GM19043 (cell line): ENCODE results near the gene NASP.
A peak's percentile ranks its signal among the peaks of the same experiment; 100 is the strongest.

Experiments
- ATAC-seq: cut with Tn5 transposase; IDR thresholded peaks from one replicate; pipeline ENCODE4 v1.9.1; 2021; ENCODE audit warnings: low read depth; ENCODE audit not compliant: unreplicated experiment

The NASP gene

GRCh38 chr1:45583666-45584350 is at the start of gene NASP:
NASP (plus strand) TSS chr1:45584041; CDS start chr1:45584147, 106 bp downstream.
- ATAC-seq, result peak; percentile 39

- no peak for ATAC-seq
Observed at GRCh38 chr1:45535988-45536766, 47.7 kb upstream of the NASP start.

DNA sequence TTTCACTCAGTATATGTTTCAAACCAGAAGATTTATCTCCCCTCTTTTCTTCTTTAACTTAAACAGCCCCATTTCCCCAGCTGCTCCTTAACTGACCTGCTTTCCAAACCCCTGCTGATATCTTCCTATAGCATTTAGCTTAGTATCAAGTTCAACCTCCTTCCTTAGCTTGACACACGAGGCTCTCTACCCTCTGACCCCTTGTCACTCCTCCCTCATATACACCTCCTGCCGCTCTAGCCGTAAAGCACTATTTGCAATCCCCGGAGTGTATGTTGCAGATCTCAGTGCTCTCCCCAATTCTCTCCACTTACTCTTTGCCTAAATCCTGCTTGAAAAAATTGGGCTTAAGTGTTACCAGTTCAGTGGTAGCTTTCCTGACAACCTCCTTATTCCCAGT is 47.0 kb upstream of the NASP start:
- no peak for ATAC-seq

DNA sequence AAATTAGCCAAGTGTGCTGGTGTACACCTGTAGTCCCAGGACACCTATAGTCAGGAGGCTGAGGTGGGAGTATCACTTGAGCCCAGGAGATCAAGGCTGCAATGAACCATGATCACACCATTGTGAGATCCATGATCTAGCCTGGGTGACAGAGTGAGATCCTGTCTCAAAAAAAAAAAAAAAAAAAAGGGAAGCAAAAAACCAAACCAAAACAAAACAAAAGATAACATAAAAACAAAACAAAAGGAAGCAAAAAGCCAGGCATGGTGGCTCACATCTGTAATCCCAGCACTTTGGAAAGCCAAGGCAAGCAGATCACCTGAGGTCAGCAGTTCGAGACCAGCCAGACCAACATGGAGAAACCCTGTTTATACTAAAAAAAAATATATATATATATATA is 42.6 kb upstream of the NASP start:
- no peak for ATAC-seq

DNA sequence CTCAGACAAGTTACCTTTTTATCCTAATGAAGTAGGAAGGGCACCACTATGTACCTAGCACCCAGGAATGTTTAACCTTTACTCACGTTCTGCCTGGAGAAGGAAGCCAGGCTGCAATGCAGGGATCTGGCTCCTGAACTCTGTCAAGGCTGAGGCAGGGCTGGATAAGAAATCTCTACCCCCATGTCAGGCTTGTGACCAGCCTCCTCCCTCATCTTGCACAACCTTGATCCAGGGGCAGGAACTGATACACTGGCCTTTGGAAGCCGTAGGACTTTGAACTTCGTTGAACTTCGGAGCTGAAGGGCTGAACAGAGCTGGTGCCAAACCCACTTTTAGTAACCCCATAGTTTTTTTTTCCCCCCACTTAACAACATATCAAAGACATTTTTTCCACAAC is 41.2 kb upstream of the NASP start:
- ATAC-seq, result no peak

DNA sequence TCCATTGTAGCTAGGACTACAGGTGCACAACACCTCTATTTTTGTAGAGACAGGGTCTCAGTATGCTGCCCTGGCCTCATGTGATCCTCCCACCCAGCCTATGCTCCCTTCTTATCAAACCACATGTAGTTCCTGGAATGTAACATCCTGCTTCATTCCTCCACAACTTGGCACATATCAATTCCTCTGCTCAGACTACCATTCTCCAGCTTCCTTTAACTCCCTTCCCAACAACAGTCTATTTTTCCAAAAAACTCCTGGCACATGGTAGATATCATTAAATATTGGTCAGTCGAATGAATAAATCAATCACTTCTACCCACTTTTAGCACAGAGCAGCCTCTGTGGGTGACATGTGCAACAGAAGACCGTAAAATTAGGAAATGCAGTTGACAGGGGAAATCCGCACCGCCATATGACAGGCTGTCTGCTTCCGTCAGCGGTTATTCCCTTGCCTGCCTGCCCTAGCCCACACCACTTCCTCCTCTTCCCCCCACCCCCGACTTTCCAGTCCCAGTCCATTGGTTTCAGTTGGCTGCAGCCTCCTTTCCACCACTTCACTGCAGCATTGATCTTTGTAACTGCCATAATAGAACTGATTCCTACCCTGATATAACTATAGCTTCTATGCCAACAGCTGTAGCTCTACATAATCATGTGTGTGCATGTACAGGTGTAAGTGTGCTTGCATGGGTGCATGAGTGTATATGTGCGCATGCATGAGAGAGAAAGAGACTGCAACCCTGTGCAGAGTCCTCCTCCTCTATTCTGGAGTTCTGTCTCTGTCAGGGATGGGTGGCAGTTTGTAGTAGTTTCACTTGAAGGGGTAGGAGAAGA is 40.0 kb upstream of the NASP start:
- no peak for ATAC-seq

DNA sequence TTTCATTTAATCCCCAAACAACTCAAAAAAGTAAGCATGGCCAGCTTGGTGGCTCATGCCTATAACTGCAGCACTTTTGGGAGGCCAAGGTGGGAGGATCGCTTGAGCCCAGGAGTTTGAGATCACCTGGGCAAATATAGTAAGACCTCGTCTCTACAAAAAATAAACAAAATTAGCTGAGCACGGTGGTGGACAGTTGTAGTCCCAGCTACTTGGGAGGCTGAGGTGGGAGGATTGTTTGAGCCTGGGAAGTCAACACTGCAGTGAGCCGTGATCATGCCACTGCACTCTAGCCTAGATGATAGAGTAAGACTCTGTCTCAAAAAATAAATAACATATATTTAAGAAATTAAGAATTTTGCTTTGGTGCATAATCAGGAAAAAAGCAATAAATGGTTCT is 39.3 kb upstream of the NASP start:
- ATAC-seq, result no peak

- ATAC-seq, result peak; percentile 62
Observed at GRCh38 chr1:45545019-45545493, 38.8 kb upstream of the NASP start.

GRCh38 chr1:45545553-45546310 is 38.1 kb upstream of the NASP start:
- no peak for ATAC-seq

DNA sequence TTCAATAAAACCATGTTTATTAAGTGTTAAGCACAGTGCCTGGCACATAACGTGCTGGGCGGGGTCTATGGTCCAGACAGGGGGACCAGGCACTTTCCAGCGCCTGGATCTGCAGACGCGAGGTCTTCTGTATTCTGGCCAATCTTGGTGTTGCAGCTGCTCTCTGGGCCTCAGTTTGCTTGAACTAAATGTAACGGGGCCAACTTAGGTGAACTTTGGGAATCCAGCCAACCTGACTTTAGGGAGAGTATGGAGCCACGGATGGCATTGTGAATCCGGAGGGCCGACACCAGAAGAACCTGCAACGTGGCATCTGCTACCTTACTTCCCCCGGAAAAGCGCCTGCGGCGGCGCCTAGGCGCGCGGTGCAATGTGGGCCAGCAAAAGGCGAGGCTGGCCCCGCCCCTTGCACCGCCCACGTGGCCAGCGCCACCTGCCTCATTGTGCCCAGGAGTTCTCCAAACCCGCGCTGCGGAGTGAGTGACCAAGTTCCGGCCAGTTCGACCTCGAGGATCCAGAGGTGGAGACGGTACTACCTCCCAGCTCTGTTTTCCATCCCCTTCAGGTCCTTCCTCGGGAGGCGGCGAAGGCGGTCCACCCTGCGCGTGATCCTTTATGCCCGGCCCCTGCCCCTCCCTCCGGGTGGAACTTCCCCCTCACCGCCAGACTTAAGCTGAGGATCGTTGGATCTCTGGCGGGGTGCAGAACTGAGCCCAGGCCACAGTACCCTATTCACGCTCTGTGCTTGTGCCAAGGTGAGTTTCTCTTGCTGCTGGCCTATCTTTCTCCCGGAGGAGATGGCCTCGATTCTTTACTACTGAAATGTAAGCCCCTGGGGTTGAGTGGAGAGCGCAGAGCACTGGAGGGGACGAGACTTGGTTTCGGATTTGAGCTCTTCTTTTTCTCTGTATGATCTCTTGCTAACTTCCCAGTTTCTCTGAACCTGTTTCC is 33.2 kb upstream of the NASP start, which contains the start of gene AKR1A1:
TSS of gene AKR1A1 (plus strand) at position 426 of the 951 bp plus-strand sequence. CDS start 10,969 bp downstream, outside the sequence.
- ATAC-seq, result peak; percentile 82

- ATAC-seq, result no peak
Observed at GRCh38 chr1:45551684-45552083, 32.2 kb upstream of the NASP start.

- ATAC-seq, result no peak
Observed at GRCh38 chr1:45552331-45552730, 31.5 kb upstream of the NASP start.

GRCh38 chr1:45554198-45554597 is 29.6 kb upstream of the NASP start:
- ATAC-seq, result no peak

DNA sequence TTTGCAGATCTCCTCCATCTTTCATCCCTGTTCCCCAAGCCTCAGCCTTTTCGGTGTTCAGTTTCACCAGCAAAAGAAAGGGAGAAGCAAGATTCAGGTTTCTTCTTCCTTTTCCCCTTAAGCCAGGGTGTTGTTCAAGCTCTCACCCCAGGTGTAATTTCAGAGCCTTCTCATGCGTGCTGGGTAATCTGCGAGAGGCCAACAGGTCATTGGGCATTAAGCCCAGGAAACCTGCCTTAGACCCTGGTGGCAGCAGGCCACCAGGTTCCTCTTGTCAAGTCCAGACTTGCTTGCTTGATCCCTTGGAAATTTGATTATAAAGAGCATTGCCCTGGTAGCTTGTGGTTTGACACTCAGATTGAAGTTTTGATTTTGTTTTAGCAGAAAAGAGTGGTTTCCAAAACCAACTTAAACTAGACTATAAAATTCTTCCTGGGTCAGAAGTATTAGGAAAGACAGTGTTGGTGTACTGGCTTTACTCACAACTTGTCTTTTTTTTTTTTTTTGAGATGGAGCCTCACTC is 26.4 kb upstream of the NASP start:
- no peak for ATAC-seq

GRCh38 chr1:45563843-45564242 is 20.0 kb upstream of the NASP start:
- ATAC-seq, result no peak

DNA sequence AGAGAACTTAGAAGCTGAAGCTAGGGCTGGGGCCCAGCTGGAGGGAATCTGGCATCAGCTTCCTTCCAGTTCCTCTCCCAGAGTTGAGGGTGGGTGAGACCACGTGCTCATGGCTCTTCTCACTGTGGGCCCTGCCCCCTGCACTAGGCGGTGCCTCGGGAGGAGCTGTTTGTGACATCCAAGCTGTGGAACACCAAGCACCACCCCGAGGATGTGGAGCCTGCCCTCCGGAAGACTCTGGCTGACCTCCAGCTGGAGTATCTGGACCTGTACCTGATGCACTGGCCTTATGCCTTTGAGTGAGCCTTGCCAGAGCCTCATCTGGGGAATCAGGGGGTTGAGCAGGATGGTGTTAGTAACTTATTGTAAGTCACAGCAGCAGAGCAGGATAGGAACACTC is 17.1 kb upstream of the NASP start:
- ATAC-seq, result no peak

GRCh38 chr1:45567911-45568310 is 15.9 kb upstream of the NASP start:
- ATAC-seq, result no peak

DNA sequence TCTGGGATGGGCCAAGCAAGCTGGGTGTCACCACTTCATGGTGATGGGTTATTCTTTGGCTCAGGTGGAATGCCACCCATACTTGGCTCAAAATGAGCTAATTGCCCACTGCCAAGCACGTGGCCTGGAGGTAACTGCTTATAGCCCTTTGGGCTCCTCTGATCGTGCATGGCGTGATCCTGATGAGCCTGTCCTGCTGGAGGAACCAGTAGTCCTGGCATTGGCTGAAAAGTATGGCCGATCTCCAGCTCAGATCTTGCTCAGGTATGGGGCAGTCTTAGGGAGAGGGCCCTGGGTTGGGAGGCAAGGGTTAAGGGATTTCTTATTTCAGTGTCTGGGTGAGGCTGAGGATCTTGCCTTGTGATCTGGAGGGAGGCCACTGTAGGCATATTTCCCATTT is 15.4 kb upstream of the NASP start:
- no peak for ATAC-seq

- no peak for ATAC-seq
Observed at GRCh38 chr1:45569571-45569961, 14.3 kb upstream of the NASP start.
